A549 treated with Mapracorat at 1 μM for 4 hours (cell line): Measurements from ENCODE around the gene MGAT1. TPM values are rescaled to one million over a fixed set of nuclear protein-coding genes. Genes with fewer than 3 reads are reported as not detected.

Experiments used
- total RNA-seq: library from RNA; stranded (reverse); fragments of 200-300 nt; extraction: Qiagen RNA extraction; gene quantifications from 5 replicates; pipeline ENCODE4 v1.2.3, GENCODE V29; 2022

Gene MGAT1
- 68.0 to 90.7 TPM (median 86.9 TPM) in 5 replicates for total RNA-seq

GRCh38 chr5:180802325-180803180 lies at the start of gene MGAT1:
Gene MGAT1 (minus strand): TSS chr5:180802806. CDS start chr5:180792971, 9,835 bp downstream.

GRCh38 chr5:180739958-180740357 lies 62.6 kb downstream of the MGAT1 start, which contains the start of gene OR2Y1:
Gene OR2Y1 (minus strand): TSS chr5:180740058. CDS start chr5:180740058, 0 bp downstream.

Other genes starting within 250 kb of the MGAT1 start
- not detected in 5 replicates for gene SCGB3A1, start 211.3 kb downstream of the MGAT1 start, total RNA-seq
- gene FLT4, start 153.2 kb downstream of the MGAT1 start, total RNA-seq = 3.3 to 4.9 TPM (median 4.1 TPM) in 5 replicates
- gene OR2Y1, start 62.7 kb downstream of the MGAT1 start, total RNA-seq = not detected in 5 replicates
- gene ZFP62, start 58.5 kb upstream of the MGAT1 start, total RNA-seq = 7.8 to 9.5 TPM (median 8.4 TPM) in 5 replicates
- gene BTNL8, start 96.4 kb upstream of the MGAT1 start, total RNA-seq = not detected in 5 replicates
- not detected in 5 replicates for gene BTNL3, start 186.0 kb upstream of the MGAT1 start, total RNA-seq
- 0.56 to 1.2 TPM (median 0.95 TPM) in 5 replicates for gene BTNL9, start 237.5 kb upstream of the MGAT1 start, total RNA-seq